HG03103 (cell line): ENCODE results near the gene KDM2A.
A peak's percentile ranks its signal among the peaks of the same experiment; 100 is the strongest.
"Not testable (repeated sequence)": the region's sequence is repeated elsewhere in the genome, so short reads cannot be mapped to it uniquely, and the experiment has no call there.

Source experiments
- ATAC-seq: cut with Tn5 transposase; IDR thresholded peaks from one replicate; pipeline ENCODE4 v1.9.1; 2021; ENCODE audit warnings: low read depth; ENCODE audit not compliant: unreplicated experiment

KDM2A gene

GRCh38 chr11:67117176-67117575 is 1.9 kb upstream of the KDM2A start:
- ATAC-seq: no peak

DNA sequence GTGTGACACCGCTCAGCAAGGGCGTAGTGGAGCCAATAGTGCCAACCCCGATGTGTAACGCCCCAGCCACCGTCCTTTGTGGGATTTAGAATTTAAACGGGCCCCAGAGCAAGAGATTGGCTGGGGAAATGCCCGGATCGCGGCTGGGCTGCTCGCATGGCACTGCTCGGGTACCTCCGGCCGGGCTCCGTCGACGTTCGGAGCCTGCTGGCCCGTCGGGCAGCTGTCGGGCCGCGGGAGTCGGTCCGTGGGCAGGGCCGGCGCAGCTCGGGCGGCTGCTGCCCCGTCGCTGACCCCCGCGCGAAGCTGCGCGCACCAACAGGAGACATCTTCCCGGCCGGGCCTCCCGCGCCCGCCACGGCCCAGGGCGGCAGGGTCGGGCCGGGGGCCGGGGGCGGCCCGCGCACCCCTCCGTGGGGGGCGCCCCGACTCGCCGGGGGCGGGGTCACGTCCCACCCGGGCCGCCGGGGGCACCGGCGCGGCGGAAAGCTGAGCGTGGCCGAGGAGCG is 1.3 kb upstream of the KDM2A start:
- ATAC-seq: no peak

DNA sequence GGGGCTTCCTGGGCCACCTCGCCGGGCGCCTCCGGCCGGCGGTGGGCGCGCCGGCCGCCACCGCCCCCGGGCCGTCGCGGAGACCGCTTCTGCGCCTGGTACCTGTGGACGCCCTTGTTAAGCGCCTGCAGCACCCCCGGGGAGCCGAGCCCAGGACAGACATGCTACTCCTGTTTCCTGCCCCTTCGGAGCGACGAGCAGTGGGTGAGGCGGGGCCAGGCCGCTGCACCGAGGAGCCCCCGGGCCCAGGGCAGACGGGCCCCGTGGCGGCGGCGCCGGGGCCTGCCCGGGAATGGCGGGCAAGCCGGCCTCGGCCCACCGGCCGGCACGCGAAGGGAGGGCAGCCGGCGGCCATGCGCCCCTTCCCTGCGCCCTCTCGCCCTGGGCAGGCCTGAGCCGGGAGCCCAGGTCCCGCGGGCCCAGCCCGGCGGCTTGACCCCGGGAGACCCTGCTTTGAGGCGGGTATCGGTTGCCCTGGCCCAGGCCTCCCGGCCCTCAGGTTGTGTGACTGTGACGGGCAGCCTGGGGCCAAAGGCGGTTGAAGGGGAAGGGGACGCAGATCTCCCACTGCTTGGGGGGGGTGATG is 789 bp upstream of the KDM2A start:
- ATAC-seq: peak; percentile 1

DNA sequence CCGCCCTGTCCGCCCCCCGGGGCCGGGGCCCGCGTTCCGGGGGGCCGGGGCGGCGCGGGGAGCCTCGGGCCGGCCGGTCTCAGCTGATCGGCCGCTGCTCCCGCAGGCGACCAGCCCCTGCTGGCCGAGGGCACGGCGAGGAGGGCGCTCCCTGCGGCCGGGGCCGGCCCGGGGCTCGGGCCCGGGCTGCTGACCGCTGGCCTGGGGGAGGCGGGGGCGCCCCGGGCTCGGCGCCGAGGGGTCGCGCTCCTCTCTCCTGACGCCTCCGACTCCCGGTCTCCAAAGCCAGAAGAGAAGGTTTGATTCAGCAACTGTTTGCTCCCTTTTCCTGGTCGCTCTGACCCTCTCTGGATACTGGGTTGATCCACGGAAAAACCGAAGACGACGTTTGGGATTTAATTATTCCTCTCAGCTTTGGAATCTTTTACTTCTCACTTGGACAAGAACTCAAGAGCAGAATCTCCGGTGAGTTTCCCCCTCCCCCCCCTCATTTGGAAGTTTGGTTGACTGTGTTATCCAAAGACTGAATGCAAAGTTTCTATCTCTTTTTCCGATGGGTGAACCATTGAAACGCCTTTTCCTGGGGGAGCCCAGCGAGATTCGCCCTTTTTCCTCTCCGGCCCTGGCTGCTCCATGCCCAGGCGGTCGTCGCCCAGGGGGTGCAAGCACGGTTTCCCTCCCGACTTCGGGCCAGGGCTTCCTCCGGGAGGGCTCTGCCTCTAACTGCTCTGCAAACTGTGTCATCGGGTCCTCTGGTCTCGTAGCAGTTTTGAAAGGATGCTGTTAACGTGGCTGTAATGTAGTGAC is 725 bp downstream of the KDM2A start:
- peak; percentile 2 for ATAC-seq

DNA sequence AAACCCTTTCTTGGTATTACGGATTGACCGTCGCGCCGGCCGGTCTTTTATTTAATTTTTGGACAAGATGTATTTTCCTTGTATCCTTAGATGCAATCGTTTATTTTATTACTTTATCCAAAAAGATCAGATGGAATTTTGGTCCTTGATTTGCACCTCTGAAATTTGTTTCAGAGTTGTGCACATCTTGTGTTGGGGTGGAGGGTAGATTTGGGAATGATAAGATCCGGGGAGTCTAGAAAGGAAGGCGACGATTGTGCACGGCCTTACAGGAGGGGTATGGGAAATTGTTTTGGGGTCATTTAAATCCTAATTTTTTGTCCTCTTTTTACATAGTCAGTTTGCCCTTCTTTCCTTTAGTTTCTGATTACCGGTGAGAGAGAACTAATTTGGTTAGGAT is 1.4 kb downstream of the KDM2A start:
- ATAC-seq: no peak

GRCh38 chr11:67120881-67121710 is 2.0 kb downstream of the KDM2A start:
- no peak for ATAC-seq

GRCh38 chr11:67123801-67124200 is 4.7 kb downstream of the KDM2A start:
- not testable (repeated sequence) for ATAC-seq

- not testable (repeated sequence) for ATAC-seq
These were observed 7.2 kb downstream of the KDM2A start for GRCh38 chr11:67126243-67126642.

DNA sequence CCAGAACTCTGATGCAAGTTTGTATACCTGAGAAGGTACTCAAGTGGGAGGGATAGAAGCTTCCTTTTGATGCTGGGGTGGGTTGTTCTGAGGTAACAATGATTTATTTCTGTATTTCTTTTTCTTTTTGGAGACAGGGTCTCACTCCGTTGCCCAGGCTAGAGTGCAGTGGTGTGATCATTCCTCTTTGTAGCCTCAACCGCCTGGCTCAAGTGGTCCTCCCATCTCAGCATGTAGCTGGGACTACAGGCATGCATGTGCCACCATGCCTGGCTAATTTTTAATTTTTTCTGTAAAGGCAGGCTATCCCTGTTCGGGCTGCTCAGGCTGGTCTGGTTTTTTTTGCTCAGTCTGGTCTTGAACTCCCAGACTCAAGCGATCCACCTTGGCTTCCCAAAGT is 7.9 kb downstream of the KDM2A start:
- no peak for ATAC-seq

- ATAC-seq: not testable (repeated sequence)
These were observed 11.8 kb downstream of the KDM2A start for GRCh38 chr11:67130861-67131260.

- no peak for ATAC-seq
These were observed 17.1 kb downstream of the KDM2A start for GRCh38 chr11:67136156-67136555.

DNA sequence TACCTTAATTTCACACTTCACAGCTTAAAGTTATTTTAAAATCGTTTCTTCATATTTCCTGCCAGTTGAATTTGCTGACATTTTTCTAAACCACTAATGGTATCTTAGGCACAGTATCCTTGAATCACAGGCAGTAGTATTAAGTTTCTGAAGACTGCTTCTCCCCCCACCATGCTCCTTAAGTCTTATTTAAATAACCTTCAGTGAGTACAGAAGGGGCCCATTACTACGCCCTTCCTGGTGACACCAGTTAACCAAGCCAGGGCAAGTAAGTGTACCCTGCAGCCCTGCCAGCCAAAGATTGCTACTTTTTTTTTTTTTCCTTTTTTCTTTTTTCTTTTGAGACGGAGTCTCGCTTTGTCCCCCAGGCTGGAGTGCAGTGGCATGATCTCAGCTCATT is 19.9 kb downstream of the KDM2A start:
- no peak for ATAC-seq

DNA sequence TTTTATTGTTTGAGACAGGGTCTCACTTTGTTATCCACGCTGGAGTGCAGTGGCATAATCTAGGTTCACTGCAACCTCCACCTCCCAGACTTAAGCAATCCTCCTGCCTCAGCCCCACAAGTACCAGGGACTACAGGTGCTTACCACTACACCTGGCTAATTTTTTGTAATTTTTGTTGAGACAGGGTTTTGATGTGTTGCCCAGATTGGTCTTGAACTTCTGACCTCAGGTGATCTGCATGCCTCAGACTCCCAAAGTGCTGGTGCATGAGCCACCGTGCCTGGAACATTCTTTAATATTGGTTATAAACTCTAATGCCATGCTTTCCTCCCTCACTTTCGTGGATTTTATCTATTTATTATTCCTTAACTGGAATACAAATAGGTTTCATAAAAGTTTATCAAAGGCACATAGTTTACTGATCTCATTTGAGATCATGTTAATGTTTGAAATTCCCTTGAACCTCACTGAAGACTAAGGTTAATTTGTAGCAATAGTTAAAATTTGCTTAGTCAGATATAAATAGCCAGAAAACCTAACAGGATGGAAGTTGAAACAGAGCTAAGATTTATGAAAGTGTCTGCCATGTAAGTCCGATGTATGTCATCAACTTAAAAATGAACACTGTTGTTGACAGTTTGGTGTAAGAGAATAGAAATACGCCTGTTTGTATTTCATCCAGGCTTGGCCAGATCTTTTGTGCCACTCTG is 27.6 kb downstream of the KDM2A start:
- ATAC-seq: no peak

DNA sequence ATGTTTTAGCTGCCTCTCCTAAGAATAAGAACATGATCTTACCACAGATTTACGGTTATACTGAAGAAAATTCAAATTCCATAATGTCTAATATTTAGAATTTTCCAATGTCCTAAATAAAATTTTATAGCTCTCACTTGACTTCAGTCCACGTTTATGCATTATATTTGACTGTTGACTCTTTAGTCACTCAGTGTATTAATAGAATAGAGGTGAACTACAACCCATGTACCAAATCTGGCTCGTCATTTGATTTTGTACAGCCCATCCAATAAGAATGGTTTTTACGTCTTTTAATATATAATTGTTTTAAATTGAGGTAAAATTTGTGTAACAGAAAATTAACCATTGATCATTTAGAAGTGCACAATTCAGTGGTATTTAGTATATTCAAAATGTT is 34.9 kb downstream of the KDM2A start:
- ATAC-seq: no peak

DNA sequence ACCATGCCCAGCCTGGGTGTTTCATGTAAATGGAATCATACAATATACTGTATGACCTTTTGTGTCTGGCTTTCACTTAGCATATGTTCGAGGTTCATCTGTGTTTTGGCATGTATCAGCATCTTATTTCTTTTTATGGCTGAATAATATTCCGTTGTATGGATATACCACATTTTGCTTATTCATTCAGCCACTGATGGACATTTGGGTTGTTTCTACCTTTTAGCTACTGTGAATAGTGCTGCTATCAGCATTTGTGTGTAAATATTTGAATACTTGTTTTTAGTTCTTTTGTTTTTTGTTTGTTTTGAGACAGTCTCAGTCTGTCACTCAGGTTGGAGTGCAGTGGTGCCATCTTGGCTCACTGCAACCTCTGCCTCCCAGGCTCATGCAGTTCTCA is 35.7 kb downstream of the KDM2A start:
- ATAC-seq: no peak

DNA sequence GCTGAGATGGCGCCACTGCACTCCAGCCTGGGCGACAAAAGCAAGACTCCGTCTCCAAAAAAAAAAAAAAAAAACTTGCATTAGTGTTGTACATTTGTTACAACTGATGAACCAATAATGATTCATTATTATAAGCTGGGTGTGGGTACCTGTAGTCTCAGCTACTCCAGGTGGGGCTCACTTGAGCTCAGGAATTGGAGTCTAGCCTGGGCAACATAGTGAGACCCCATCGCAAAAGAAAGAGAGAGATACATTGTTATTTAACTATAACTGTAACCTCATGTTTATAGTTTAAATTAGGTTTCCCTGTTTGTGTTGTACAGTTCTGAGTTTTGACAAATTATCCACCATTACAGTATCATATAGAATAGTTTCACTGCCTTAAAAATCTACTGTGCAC is 38.6 kb downstream of the KDM2A start:
- no peak for ATAC-seq

- no peak for ATAC-seq
These were observed 39.2 kb downstream of the KDM2A start for GRCh38 chr11:67158221-67158620.

GRCh38 chr11:67160045-67160444 is 41.0 kb downstream of the KDM2A start:
- no peak for ATAC-seq

DNA sequence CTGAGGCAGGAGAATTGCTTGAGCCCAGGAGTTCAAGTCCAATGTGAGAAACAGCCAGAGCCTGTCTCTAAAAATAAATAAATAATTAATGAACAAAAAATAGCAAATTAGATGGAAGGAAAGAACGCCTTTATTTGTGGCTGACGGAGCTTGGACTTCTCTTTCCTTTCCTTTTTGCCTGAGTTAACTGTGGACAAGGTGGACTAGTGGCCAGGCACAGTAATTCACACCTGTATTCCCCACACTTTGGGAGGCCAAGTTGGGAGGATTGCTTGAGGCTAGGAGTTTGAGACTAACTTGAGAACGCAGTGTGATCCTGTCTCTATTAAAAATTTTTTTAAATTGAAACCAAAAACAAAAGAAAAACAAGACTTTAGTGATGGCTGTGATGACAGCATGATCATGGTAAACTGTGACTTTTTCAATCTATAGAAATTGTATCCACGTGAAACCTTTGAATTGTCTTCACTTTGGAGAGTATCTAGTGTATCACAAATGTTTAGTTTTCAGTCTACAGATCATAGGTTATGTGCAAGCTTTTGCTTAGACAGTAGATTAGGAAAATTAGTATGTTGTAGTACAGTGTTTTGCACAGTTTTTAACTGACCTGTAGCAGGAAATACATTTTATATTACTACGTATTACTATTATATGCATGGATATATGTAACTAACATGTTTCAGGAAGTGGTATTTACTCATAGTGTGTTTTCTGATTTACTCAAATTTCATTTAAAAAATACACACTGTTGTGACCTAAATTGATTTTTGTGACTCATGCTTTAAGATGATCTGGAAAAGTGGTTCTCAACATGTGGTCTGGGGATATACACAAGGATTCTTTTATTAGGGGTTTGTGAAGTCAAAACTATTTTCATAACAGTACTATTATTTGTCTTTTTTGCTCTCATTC is 42.1 kb downstream of the KDM2A start:
- no peak for ATAC-seq

DNA sequence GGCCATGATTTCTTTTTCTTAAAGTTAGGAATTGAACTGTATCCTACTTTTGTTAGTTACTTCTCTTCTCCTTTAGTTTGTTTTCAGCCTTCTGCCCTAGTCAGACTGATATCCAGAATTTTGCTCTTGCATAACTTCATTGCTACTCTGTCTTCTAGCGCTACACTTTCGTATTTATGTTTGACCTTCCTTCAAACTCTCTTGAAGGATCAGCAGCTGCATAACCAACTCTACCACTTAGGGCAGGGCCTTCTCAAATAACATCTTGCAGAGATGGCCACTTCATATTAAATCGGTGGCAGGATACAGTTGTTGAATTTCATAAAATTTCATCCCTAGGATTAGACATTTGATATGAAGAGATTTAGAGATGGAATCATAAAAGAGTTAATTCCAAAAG is 43.9 kb downstream of the KDM2A start:
- ATAC-seq: no peak
